Mesenchymal stem cell (in vitro differentiated cells and primary cell): ENCODE results near the gene CADM1.

Experiments
- DNase-seq: peaks from one replicate; pipeline ENCODE4 v3.0.0-alpha.2; 2013
- H2AFZ ChIP-seq: one replicate; pipeline ENCODE4 v1.6.1; 2013; ENCODE audit warnings: low read depth, mild to moderate bottlenecking, control low read depth, inconsistent platforms, low read length, moderate library complexity
- H2AK5ac ChIP-seq: 2 replicates; pipeline ENCODE4 v1.6.1; 2013; ENCODE audit warnings: low read length, moderate library complexity, mild to moderate bottlenecking, inconsistent platforms; ENCODE audit not compliant: severe bottlenecking
- H2BK120ac ChIP-seq: one replicate; pipeline ENCODE4 v1.6.1; 2013; ENCODE audit warnings: low read depth, mild to moderate bottlenecking, inconsistent platforms, low read length, moderate library complexity
- H2BK12ac ChIP-seq, 2 experiments: one replicate each; pipeline ENCODE4 v1.6.1; 2013; ENCODE audit warnings: inconsistent platforms in 2 of 2, low read length in 2 of 2, mild to moderate bottlenecking in 2 of 2, moderate library complexity in 2 of 2, control low read depth in 1 of 2
- H2BK15ac ChIP-seq: one replicate; pipeline ENCODE4 v1.6.1; 2013; ENCODE audit warnings: mild to moderate bottlenecking, low read depth, inconsistent platforms; ENCODE audit not compliant: poor library complexity, severe bottlenecking
- H2BK5ac ChIP-seq: 2 replicates; pipeline ENCODE4 v1.6.1; 2013; ENCODE audit warnings: low read depth, mild to moderate bottlenecking, low read length, control low read depth, inconsistent platforms; ENCODE audit not compliant: poor library complexity, severe bottlenecking
- H3K14ac ChIP-seq, 2 experiments: one replicate each; pipeline ENCODE4 v1.6.1; 2013; ENCODE audit warnings: inconsistent platforms in 2 of 2, low read length in 2 of 2, control low read depth in 1 of 2, mild to moderate bottlenecking in 1 of 2, moderate library complexity in 1 of 2
- H3K18ac ChIP-seq, 2 experiments: one replicate each; pipeline ENCODE4 v1.6.1; 2013; ENCODE audit warnings: inconsistent platforms in 2 of 2, low read length in 2 of 2, control low read depth in 1 of 2, low read depth in 1 of 2, mild to moderate bottlenecking in 1 of 2
- H3K23ac ChIP-seq, 2 experiments: one replicate each; pipeline ENCODE4 v1.6.1; 2013; ENCODE audit warnings: inconsistent platforms in 2 of 2, low read length in 2 of 2, mild to moderate bottlenecking in 2 of 2, moderate library complexity in 2 of 2, control low read depth in 1 of 2
- H3K27ac ChIP-seq: 2 replicates; pipeline ENCODE4 v1.5.1; 2013; ENCODE audit warnings: mild to moderate bottlenecking, moderate library complexity, low read length, control low read depth, inconsistent platforms; ENCODE audit not compliant: poor library complexity, severe bottlenecking
- H3K27me3 ChIP-seq, 2 experiments: 2 replicates each; pipeline versions ENCODE4 v1.6.1 to v1.7.0; 2013; ENCODE audit warnings: low read length in 2 of 2, mild to moderate bottlenecking in 2 of 2, moderate library complexity in 2 of 2, control low read depth in 1 of 2, inconsistent platforms in 1 of 2; ENCODE audit not compliant: control insufficient read depth in 1 of 2, insufficient read depth in 1 of 2
- H3K36me3 ChIP-seq, 2 experiments: 2 replicates each; pipeline versions ENCODE4 v1.6.1 to v1.7.0; 2013; ENCODE audit warnings: low read length in 2 of 2, control low read depth in 1 of 2, inconsistent platforms in 1 of 2, low read depth in 1 of 2, mild to moderate bottlenecking in 1 of 2; ENCODE audit not compliant: insufficient read depth in 2 of 2, control insufficient read depth in 1 of 2
- H3K4ac ChIP-seq, 2 experiments: one replicate each; pipeline ENCODE4 v1.6.1; 2013; ENCODE audit warnings: inconsistent platforms in 2 of 2, low read length in 2 of 2, mild to moderate bottlenecking in 2 of 2, moderate library complexity in 2 of 2, control low read depth in 1 of 2, low read depth in 1 of 2
- H3K4me1 ChIP-seq: 2 replicates; pipeline ENCODE4 v1.6.1; 2013; ENCODE audit warnings: low read depth, low read length, control low read depth; ENCODE audit not compliant: control insufficient read depth, insufficient read depth
- H3K4me2 ChIP-seq: 2 replicates; pipeline ENCODE4 v1.6.1; 2013; ENCODE audit warnings: low read length, mild to moderate bottlenecking, inconsistent platforms; ENCODE audit not compliant: poor library complexity, severe bottlenecking
- H3K4me3 ChIP-seq, 2 experiments: 2 replicates each; pipeline versions ENCODE4 v1.5.1 to v1.7.0; 2013; ENCODE audit warnings: low read length in 2 of 2, mild to moderate bottlenecking in 2 of 2, control low read depth in 1 of 2, low read depth in 1 of 2; ENCODE audit not compliant: insufficient read depth in 1 of 2
- H3K79me1 ChIP-seq: replicated peaks from 2 replicates; pipeline ENCODE4 v1.6.1; 2013; ENCODE audit warnings: mild to moderate bottlenecking, control low read depth, low read length, inconsistent platforms; ENCODE audit not compliant: poor library complexity, severe bottlenecking
- H3K9ac ChIP-seq: 2 replicates; pipeline ENCODE4 v1.7.0; 2013; ENCODE audit warnings: mild to moderate bottlenecking, low read length, moderate library complexity
- H3K9me3 ChIP-seq: 2 replicates; pipeline ENCODE4 v1.7.0; 2013; ENCODE audit warnings: mild to moderate bottlenecking, low read length; ENCODE audit not compliant: control insufficient read depth
- H4K8ac ChIP-seq: one replicate; pipeline ENCODE4 v1.6.1; 2013; ENCODE audit warnings: inconsistent platforms, mild to moderate bottlenecking, low read length, moderate library complexity
- H4K91ac ChIP-seq: one replicate; pipeline ENCODE4 v1.6.1; 2013; ENCODE audit warnings: mild to moderate bottlenecking, low read length, inconsistent platforms
- WGBS: methylation state at CpG from one replicate; pipeline ENCODE4 v1.1.7; 2013; ENCODE audit warnings: mixed read lengths; 5-methylcytosine and 5-hydroxymethylcytosine counted together

The CADM1 gene

DNA sequence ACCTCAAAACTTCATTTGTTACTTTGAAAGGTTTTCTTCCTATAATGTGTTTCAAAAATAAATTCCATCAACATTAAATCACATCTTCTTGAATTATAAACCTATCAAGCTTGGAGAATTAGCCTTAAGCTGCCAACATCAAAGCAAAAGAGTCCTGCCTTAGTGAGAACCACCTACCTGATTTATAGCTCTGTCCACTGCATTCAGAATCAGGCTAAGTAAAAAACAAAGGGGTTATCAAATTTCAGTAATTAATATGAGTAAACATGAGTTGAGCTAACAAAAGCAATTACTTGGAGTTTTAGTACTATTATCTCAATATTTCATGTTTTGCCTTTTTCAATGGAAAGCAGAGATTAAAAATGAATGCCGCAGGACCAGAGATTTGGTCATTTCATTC, 73.9 kb downstream of the CADM1 start:
- Histone ChIP-seq H2AFZ (no peak overlapping the region), H3K4ac (no peak overlapping the region), H4K8ac (no peak overlapping the region), H3K36me3 (no peaks in the 10 kb centered on the region), H2BK5ac (no peak overlapping the region), H3K79me1 (peaks cover 37% of the 10 kb centered on the region), H3K4me1 (no peaks in the 10 kb centered on the region), H3K4me3 (no peak overlapping the region), H3K23ac (no peak overlapping the region), H2BK15ac (no peak overlapping the region), H4K91ac (no peak overlapping the region), H3K27ac (no peak overlapping the region), H3K9me3 (no peaks in the 10 kb centered on the region), H3K27me3 (no peaks in the 10 kb centered on the region), H3K14ac (no peak overlapping the region), H3K9ac (no peak overlapping the region), H3K18ac (no peak overlapping the region), H2BK120ac (no peak overlapping the region), H2BK12ac (no peak overlapping the region), H2AK5ac (no peak overlapping the region), H3K4me2 (no peak overlapping the region)
- WGBS: 100% methylated on average over 1 of the region's 1 CpG
- DNase-seq: no peak

DNA sequence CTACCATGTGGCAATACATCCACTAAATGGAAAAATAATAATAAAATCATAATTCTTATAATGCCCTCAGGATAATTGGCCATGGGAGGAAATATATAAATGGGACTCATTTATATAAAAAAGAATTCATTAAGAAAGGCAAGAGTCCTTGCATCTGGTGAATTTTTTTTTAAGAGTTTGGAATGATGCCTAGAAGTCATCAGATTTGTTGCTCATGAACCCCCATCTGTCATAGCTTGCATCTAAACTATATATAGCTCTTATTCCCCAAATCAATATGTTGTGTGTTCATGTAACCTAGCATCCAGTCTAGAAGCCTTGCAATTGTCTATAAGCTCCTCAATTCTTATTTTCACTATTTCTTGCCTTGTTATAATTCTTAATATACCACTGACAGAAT, 75.9 kb downstream of the CADM1 start:
- H3K14ac ChIP-seq: no peak overlapping the region
- H3K4ac ChIP-seq: no peak overlapping the region
- no peaks in the 10 kb centered on the region for H3K4me1 ChIP-seq
- no peaks in the 10 kb centered on the region for H3K27me3 ChIP-seq
- no peak overlapping the region for H3K27ac ChIP-seq
- no peak overlapping the region for H2BK12ac ChIP-seq
- H3K9ac ChIP-seq: no peak overlapping the region
- no peak overlapping the region for H2AFZ ChIP-seq
- no peak overlapping the region for H2AK5ac ChIP-seq
- H3K9me3 ChIP-seq: no peaks in the 10 kb centered on the region
- DNase-seq: no peak
- H3K79me1 ChIP-seq: peaks cover 36% of the 10 kb centered on the region
- no peak overlapping the region for H3K4me2 ChIP-seq
- H3K4me3 ChIP-seq: no peak overlapping the region
- H2BK15ac ChIP-seq: no peak overlapping the region
- no peak overlapping the region for H3K23ac ChIP-seq
- H4K91ac ChIP-seq: no peak overlapping the region
- no peak overlapping the region for H2BK120ac ChIP-seq
- no peaks in the 10 kb centered on the region for H3K36me3 ChIP-seq
- H3K18ac ChIP-seq: no peak overlapping the region
- H4K8ac ChIP-seq: no peak overlapping the region
- H2BK5ac ChIP-seq: no peak overlapping the region

DNA sequence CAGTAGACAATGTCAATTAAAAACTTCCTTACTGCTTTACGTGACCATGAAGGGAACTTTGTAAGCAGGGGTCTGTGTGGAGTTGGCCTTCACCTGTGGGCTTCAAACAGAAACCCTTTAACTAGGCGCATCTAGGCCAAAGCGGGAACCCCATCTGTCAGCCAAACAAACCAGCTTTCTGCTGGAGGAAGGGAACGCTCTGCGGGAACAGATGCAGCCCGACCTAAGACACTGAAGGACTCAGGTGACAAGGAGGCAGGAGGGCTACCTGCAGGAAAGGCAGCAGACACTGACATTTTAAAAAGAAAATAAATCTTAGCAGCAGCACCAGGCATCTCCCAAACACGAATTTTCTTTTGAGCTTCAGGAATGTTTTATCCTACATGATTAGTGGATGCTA, 78.4 kb downstream of the CADM1 start:
- Histone ChIP-seq H3K4me3 (no peak overlapping the region), H2AK5ac (no peak overlapping the region), H3K9me3 (no peaks in the 10 kb centered on the region), H3K4me1 (peaks cover 2% of the 10 kb centered on the region), H3K18ac (no peak overlapping the region), H3K27me3 (no peaks in the 10 kb centered on the region), H3K4ac (no peak overlapping the region), H3K36me3 (no peaks in the 10 kb centered on the region), H2BK15ac (no peak overlapping the region), H2BK12ac (no peak overlapping the region), H3K23ac (no peak overlapping the region), H4K8ac (no peak overlapping the region), H2BK5ac (no peak overlapping the region), H3K79me1 (peaks cover 26% of the 10 kb centered on the region), H3K9ac (no peak overlapping the region), H2AFZ (no peak overlapping the region), H4K91ac (no peak overlapping the region), H2BK120ac (no peak overlapping the region), H3K4me2 (no peak overlapping the region), H3K27ac (no peak overlapping the region), H3K14ac (no peak overlapping the region)
- DNase-seq: no peak
- 94% methylated on average over 6 of the region's 7 CpGs for WGBS

DNA sequence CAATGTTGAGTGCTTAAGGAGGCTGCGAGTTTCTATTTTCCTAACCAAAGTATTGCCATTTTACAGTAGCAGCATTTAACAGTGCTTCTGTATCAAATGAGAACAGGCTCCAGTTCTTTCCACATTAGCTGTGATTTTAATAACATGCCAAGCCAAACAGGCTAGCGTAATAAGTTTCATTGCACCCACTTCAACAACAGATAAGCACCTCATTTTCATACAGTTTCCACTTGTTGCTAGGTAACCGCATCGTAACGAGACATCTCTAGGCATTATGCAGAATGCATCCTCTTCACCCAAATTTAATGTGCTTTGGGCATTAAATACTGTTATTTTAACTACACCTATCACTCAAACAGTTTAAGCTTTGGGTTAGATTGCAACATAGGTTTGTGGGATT, 79.0 kb downstream of the CADM1 start:
- WGBS: 91% methylated on average over 2 of the region's 5 CpGs
- no peak overlapping the region for H2BK120ac ChIP-seq
- no peak overlapping the region for H2AK5ac ChIP-seq

More for the DNA sequence above, 79.0 kb downstream of the CADM1 start:
- no peak overlapping the region for H3K9ac ChIP-seq
- no peak overlapping the region for H2BK5ac ChIP-seq
- no peak overlapping the region for H4K91ac ChIP-seq
- no peak overlapping the region for H3K4me3 ChIP-seq
- peaks cover 2% of the 10 kb centered on the region for H3K4me1 ChIP-seq
- no peak overlapping the region for H2BK15ac ChIP-seq
- H3K27me3 ChIP-seq: no peaks in the 10 kb centered on the region
- H3K4me2 ChIP-seq: no peak overlapping the region
- no peak overlapping the region for H2BK12ac ChIP-seq
- no peak overlapping the region for H3K18ac ChIP-seq
- H4K8ac ChIP-seq: no peak overlapping the region
- no peaks in the 10 kb centered on the region for H3K36me3 ChIP-seq
- H3K14ac ChIP-seq: no peak overlapping the region
- H3K23ac ChIP-seq: no peak overlapping the region
- H3K79me1 ChIP-seq: peaks cover 29% of the 10 kb centered on the region
- no peaks in the 10 kb centered on the region for H3K9me3 ChIP-seq
- no peak for DNase-seq
- H3K27ac ChIP-seq: no peak overlapping the region
- H2AFZ ChIP-seq: no peak overlapping the region
- H3K4ac ChIP-seq: no peak overlapping the region
